ENCODE data around the gene C1orf198.

Gene C1orf198

GRCh38 chr1:230891413-230891812 is 23.1 kb upstream of the C1orf198 start:
- DNase-seq: no peak

GRCh38 chr1:230884646-230885045 is 16.3 kb upstream of the C1orf198 start:
- no peak for DNase-seq

- DNase-seq: no peak
These were observed 15.6 kb upstream of the C1orf198 start for GRCh38 chr1:230883967-230884366.

GRCh38 chr1:230879778-230880177 is 11.5 kb upstream of the C1orf198 start:
- DNase-seq: no peak

GRCh38 chr1:230878591-230878990 is 10.3 kb upstream of the C1orf198 start:
- no peak for DNase-seq

GRCh38 chr1:230877924-230878590 is 9.7 kb upstream of the C1orf198 start:
- DNase-seq: no peak

GRCh38 chr1:230877146-230877923 is 9.0 kb upstream of the C1orf198 start:
- DNase-seq: no peak

GRCh38 chr1:230876660-230877059 is 8.3 kb upstream of the C1orf198 start:
- DNase-seq: no peak

GRCh38 chr1:230875370-230875769 is 7.0 kb upstream of the C1orf198 start:
- DNase-seq: no peak

- no peak for DNase-seq
These were observed 2.6 kb upstream of the C1orf198 start for GRCh38 chr1:230870916-230871315.

- DNase-seq: no peak
These were observed 1.2 kb upstream of the C1orf198 start for GRCh38 chr1:230869500-230869899.

GRCh38 chr1:230868736-230869385 is 540 bp upstream of the C1orf198 start:
- no peak for DNase-seq

- no peak for DNase-seq
These were observed 1.0 kb downstream of the C1orf198 start for GRCh38 chr1:230867101-230867902.

GRCh38 chr1:230866171-230867070 is 1.9 kb downstream of the C1orf198 start:
- DNase-seq: no peak

GRCh38 chr1:230865062-230865817 is 3.1 kb downstream of the C1orf198 start:
- DNase-seq: no peak

- DNase-seq: no peak
These were observed 3.9 kb downstream of the C1orf198 start for GRCh38 chr1:230864441-230864840.

- no peak for DNase-seq
These were observed 4.9 kb downstream of the C1orf198 start for GRCh38 chr1:230863449-230863848.

GRCh38 chr1:230861970-230862595 is 6.2 kb downstream of the C1orf198 start:
- no peak for DNase-seq

- no peak for DNase-seq
These were observed 6.8 kb downstream of the C1orf198 start for GRCh38 chr1:230861489-230861888.

GRCh38 chr1:230860617-230861384 is 7.5 kb downstream of the C1orf198 start:
- DNase-seq: no peak
